Measurements from ENCODE around the gene RIOX2.

DNA sequence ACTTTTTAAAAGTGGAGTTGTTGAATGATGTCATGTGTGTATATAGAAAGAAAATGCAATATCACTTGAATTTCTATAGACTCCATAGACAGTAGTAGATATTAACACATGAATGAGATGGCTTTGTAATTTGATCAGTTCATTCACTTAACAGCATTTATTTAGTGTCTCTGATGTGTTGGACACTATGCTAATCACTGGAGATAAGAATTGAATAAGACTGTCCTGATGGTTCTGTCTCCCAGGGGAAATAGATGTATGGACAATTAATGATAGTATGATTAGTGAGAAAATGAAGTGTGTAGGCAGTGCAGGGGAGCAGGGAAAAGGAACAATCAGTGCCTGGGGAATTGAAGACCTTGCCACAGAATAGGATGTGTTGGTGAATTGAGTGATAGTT lies 72.9 kb downstream of the RIOX2 start:
- TF ChIP-seq, protein P1, sequence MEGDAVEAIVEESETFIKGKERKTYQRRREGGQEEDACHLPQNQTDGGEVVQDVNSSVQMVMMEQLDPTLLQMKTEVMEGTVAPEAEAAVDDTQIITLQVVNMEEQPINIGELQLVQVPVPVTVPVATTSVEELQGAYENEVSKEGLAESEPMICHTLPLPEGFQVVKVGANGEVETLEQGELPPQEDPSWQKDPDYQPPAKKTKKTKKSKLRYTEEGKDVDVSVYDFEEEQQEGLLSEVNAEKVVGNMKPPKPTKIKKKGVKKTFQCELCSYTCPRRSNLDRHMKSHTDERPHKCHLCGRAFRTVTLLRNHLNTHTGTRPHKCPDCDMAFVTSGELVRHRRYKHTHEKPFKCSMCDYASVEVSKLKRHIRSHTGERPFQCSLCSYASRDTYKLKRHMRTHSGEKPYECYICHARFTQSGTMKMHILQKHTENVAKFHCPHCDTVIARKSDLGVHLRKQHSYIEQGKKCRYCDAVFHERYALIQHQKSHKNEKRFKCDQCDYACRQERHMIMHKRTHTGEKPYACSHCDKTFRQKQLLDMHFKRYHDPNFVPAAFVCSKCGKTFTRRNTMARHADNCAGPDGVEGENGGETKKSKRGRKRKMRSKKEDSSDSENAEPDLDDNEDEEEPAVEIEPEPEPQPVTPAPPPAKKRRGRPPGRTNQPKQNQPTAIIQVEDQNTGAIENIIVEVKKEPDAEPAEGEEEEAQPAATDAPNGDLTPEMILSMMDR (IDR thresholded peaks at IDR 0.05) = no peak
- no peak for TF ChIP-seq EZH2 (IDR thresholded peaks at IDR 0.05; ENCODE audit: borderline replicate concordance, insufficient read depth, low read depth, low read length, poor library complexity, severe bottlenecking)

All from B cell (primary cell).